GM19193 (cell line): ENCODE measurements around the gene FAM20C.

Source experiments
- POLR2A ChIP-seq: IDR thresholded peaks from 4 replicates; pipeline ENCODE4 v1.6.1; 2011; ENCODE audit not compliant: insufficient read depth, insufficient read length; ENCODE audit errors: extremely low read depth

The FAM20C gene

GRCh38 chr7:165661-166337 lies 26.6 kb upstream of the FAM20C start:
- TF ChIP-seq POLR2A = no peak

- TF ChIP-seq POLR2A = no peak
Observed at GRCh38 chr7:166338-167060, 25.9 kb upstream of the FAM20C start.

GRCh38 chr7:167090-167855 lies 25.1 kb upstream of the FAM20C start:
- no peak for TF ChIP-seq POLR2A

- no peak for TF ChIP-seq POLR2A
Observed at GRCh38 chr7:167976-168791, 24.2 kb upstream of the FAM20C start.

GRCh38 chr7:169276-170172 lies 22.8 kb upstream of the FAM20C start:
- TF ChIP-seq POLR2A = no peak

- no peak for TF ChIP-seq POLR2A
Observed at GRCh38 chr7:170551-171363, 21.6 kb upstream of the FAM20C start.

GRCh38 chr7:171364-171904 lies 20.9 kb upstream of the FAM20C start:
- TF ChIP-seq POLR2A = no peak

GRCh38 chr7:171912-172515 lies 20.4 kb upstream of the FAM20C start:
- TF ChIP-seq POLR2A = no peak

- no peak for TF ChIP-seq POLR2A
Observed at GRCh38 chr7:173209-173918, 19.0 kb upstream of the FAM20C start.

GRCh38 chr7:174716-175115 lies 17.7 kb upstream of the FAM20C start:
- no peak for TF ChIP-seq POLR2A

- TF ChIP-seq POLR2A = no peak
Observed at GRCh38 chr7:175955-176354, 16.4 kb upstream of the FAM20C start.

- no peak for TF ChIP-seq POLR2A
Observed at GRCh38 chr7:176381-176780, 16.0 kb upstream of the FAM20C start.
